ENCODE measurements around the gene UBA6. TPM values are rescaled to one million over a fixed set of nuclear protein-coding genes. Genes with fewer than 3 reads are reported as not detected.

The UBA6 gene
- total RNA-seq, 2 donors from 2014 or later: 57.2 to 73.2 TPM

DNA sequence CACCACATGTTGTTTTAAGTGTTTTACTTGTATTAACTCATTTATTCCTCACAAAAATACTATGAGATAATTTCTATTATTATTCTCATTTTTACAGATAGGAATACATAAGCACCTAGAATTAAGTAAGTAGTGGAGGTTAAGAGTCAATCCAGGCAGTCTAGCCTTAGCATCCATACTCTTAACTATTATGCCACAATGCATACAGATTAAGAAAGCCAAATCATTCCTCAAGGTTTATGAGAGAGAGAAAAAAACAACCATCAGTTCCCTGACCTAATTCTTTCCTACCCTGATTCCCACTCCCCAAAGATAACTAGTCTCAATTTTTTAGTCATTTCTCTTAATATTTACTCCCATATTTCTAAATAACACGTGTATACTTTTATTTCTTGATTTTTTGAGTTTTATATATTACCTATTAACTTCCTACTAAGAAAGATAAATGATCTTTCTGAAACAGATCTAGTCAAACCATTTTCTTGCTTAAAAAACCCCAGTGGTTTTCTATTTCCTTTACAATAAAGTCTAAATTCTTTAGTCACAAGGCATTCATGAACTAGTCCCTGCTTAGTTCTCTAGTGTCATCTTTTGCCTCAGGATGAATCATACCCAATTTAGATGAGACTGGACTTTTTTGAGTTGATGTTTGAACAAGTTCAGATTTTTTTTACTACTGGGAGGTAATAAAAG, 16.0 kb downstream of the UBA6 start:
- H3K9ac ChIP-seq (ENCODE audit: low read depth in 2 of 2, low read length in 2 of 2): no peak overlapping the region
- H3K27me3 ChIP-seq: no peaks in the 10 kb centered on the region
- no peak overlapping the region for H3K27ac ChIP-seq
- H3K4me1 ChIP-seq: no peaks in the 10 kb centered on the region
- H3K4me3 ChIP-seq: no peak overlapping the region
- DNase-seq: no peak
- no peaks in the 10 kb centered on the region for H3K9me3 ChIP-seq
- no peak for TF ChIP-seq CTCF (IDR thresholded peaks at IDR 0.05)
- intact Hi-C loops (cut with DNase I): no loop called here
- H3K36me3 ChIP-seq: no peaks in the 10 kb centered on the region

GRCh38 chr4:67682266-67682665, 18.7 kb downstream of the UBA6 start:
- Histone ChIP-seq H3K4me3 (no peak overlapping the region), H3K27ac (no peak overlapping the region), H3K9me3 (no peaks in the 10 kb centered on the region), H3K4me1 (no peaks in the 10 kb centered on the region), H3K27me3 (no peaks in the 10 kb centered on the region), H3K36me3 (no peaks in the 10 kb centered on the region), H3K9ac (ENCODE audit: low read depth in 2 of 2, low read length in 2 of 2) (no peak overlapping the region)
- intact Hi-C loops (cut with DNase I): no loop called here
- no peak for TF ChIP-seq CTCF (IDR thresholded peaks at IDR 0.05)
- DNase-seq: no peak

- no peak for TF ChIP-seq CTCF (IDR thresholded peaks at IDR 0.05)
- Histone ChIP-seq H3K4me3 (no peak overlapping the region), H3K27me3 (no peaks in the 10 kb centered on the region), H3K4me1 (no peaks in the 10 kb centered on the region), H3K9ac (ENCODE audit: low read depth in 2 of 2, low read length in 2 of 2) (no peak overlapping the region), H3K36me3 (no peaks in the 10 kb centered on the region), H3K9me3 (no peaks in the 10 kb centered on the region), H3K27ac (no peak overlapping the region)
- DNase-seq: no peak
- intact Hi-C loops (cut with DNase I): no loop called here
Observed at GRCh38 chr4:67680581-67681222, 20.3 kb downstream of the UBA6 start.

GRCh38 chr4:67678612-67679011, 22.3 kb downstream of the UBA6 start:
- Histone ChIP-seq H3K9me3 (no peaks in the 10 kb centered on the region), H3K4me3 (no peak overlapping the region), H3K27ac (no peak overlapping the region), H3K27me3 (no peaks in the 10 kb centered on the region), H3K4me1 (no peaks in the 10 kb centered on the region), H3K9ac (ENCODE audit: low read depth in 2 of 2, low read length in 2 of 2) (no peak overlapping the region), H3K36me3 (no peaks in the 10 kb centered on the region)
- intact Hi-C loops (cut with DNase I): loop anchor here (10.0 kb wide), 1 partner anchor 54 kb away; no protein-coding TSS in a partner anchor
- no peak for TF ChIP-seq CTCF (IDR thresholded peaks at IDR 0.05)
- DNase-seq: no peak

GRCh38 chr4:67674098-67674497, 26.9 kb downstream of the UBA6 start:
- H3K27ac ChIP-seq: no peak overlapping the region
- no peak for DNase-seq
- H3K9ac ChIP-seq (ENCODE audit: low read depth in 2 of 2, low read length in 2 of 2): no peak overlapping the region
- TF ChIP-seq CTCF (IDR thresholded peaks at IDR 0.05): no peak
- H3K4me3 ChIP-seq: no peak overlapping the region
- peaks cover 7% of the 10 kb centered on the region for H3K36me3 ChIP-seq
- no peaks in the 10 kb centered on the region for H3K9me3 ChIP-seq
- intact Hi-C loops (cut with DNase I): loop anchor here (10.0 kb wide), 1 partner anchor 49 kb away; no protein-coding TSS in a partner anchor
- H3K27me3 ChIP-seq: no peaks in the 10 kb centered on the region
- H3K4me1 ChIP-seq: no peaks in the 10 kb centered on the region
